ENCODE measurements around the gene PRKCI.
A peak's percentile ranks its signal among the peaks of the same experiment; 100 is the strongest.
"Not testable (repeated sequence)": the region's sequence is repeated elsewhere in the genome, so short reads cannot be mapped to it uniquely, and the experiment has no call there.

PRKCI gene

GRCh38 chr3:170221924-170222646 is at the start of gene PRKCI:
TSS of gene PRKCI (plus strand) at chr3:170222424. CDS start at chr3:170222670, 246 bp downstream.
- DNase-seq = peak; percentile 92 to 94

GRCh38 chr3:170178651-170179050 is 43.6 kb upstream of the PRKCI start:
- peak; percentile 47 to 55 for DNase-seq

- DNase-seq = no peak
These were observed 42.8 kb upstream of the PRKCI start for GRCh38 chr3:170179432-170179831.

GRCh38 chr3:170180079-170180907 is 41.9 kb upstream of the PRKCI start:
- DNase-seq = peak; percentile 32 to 36

- peak; percentile 94 to 95 for DNase-seq
These were observed 41.0 kb upstream of the PRKCI start, which contains the start of gene PHC3 for GRCh38 chr3:170180908-170181885. TSS of gene PHC3 (minus strand) at chr3:170181733. CDS start at chr3:170181715, 18 bp downstream.

- no peak for DNase-seq
These were observed 32.6 kb upstream of the PRKCI start for GRCh38 chr3:170189398-170190256.

GRCh38 chr3:170195759-170196158 is 26.5 kb upstream of the PRKCI start:
- DNase-seq = not testable (repeated sequence)

GRCh38 chr3:170196833-170197232 is 25.4 kb upstream of the PRKCI start:
- DNase-seq = no peak

GRCh38 chr3:170200987-170201386 is 21.2 kb upstream of the PRKCI start:
- no peak for DNase-seq

- DNase-seq = no peak
These were observed 20.7 kb upstream of the PRKCI start for GRCh38 chr3:170201527-170201926.

- DNase-seq = no peak
These were observed 18.8 kb upstream of the PRKCI start for GRCh38 chr3:170203457-170203856.

GRCh38 chr3:170204023-170204472 is 18.2 kb upstream of the PRKCI start:
- no peak for DNase-seq

- no peak for DNase-seq
These were observed 17.7 kb upstream of the PRKCI start for GRCh38 chr3:170204509-170204908.

- no peak for DNase-seq
These were observed 16.9 kb upstream of the PRKCI start for GRCh38 chr3:170205302-170205701.

GRCh38 chr3:170206164-170206762 is 16.0 kb upstream of the PRKCI start:
- DNase-seq = not testable (repeated sequence)

GRCh38 chr3:170207717-170208116 is 14.5 kb upstream of the PRKCI start:
- DNase-seq = no peak

- DNase-seq = no peak
These were observed 10.6 kb upstream of the PRKCI start for GRCh38 chr3:170211668-170212067.

GRCh38 chr3:170219850-170220249 is 2.4 kb upstream of the PRKCI start:
- DNase-seq = no peak

- DNase-seq = no peak
These were observed 1.4 kb upstream of the PRKCI start for GRCh38 chr3:170220871-170221270.

- no peak for DNase-seq
These were observed 670 bp downstream of the PRKCI start for GRCh38 chr3:170222647-170223541.

Measured in activated T-cell treated with anti-CD3 and anti-CD28 coated beads, Interleukin-2, amount 50 U/mL, for 48 hours (primary cell).